ENCODE results near the gene PTGER3.

DNA sequence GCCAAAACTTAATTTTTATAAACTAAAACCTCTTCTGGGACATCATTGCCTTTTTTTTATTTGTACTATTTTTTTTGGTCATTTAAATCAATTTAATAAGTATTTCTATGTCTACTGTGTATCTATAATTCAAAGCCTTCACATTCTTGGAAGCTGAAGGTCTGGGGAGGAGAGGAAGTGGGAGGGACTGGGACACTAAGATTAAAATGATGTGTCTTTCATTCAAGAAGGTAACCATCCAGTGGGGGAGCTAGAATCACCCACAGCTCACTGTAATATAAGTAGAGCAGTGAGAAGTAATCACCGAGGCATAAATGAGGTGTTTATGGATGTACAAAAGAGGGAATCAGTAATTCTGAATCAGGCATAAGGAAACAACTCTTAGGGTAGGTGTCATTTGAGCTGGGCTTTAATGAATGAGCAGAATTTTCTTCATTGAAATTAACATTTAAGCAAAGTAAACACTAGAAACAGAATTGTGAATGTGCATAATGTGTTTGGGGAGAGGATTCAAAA lies 52.8 kb downstream of the PTGER3 start:
- TF ChIP-seq CTCF (IDR thresholded peaks at IDR 0.05) (no peak), ZFX (IDR thresholded peaks at IDR 0.05; ENCODE audit: borderline replicate concordance) (no peak)
